Vagina (tissue), 2 donors: Measurements from ENCODE around the gene PLEKHJ1. TPM values are rescaled to one million over a fixed set of nuclear protein-coding genes. Genes with fewer than 3 reads are reported as not detected.

ENCODE experiments used
- DNase-seq, 2 donors: peaks; one replicate each; pipeline ENCODE4 v3.0.0-alpha.2; 2017; ENCODE audit errors: extremely low spot score in 2 of 2
- H3K27ac ChIP-seq: fragments of 200-600 bp; sonication (generic); one replicate; pipeline ENCODE4 v1.5.1; 2019
- H3K27me3 ChIP-seq: fragments of 200-600 bp; sonication (generic); one replicate; pipeline ENCODE4 v1.5.1; 2019
- H3K36me3 ChIP-seq, 2 donors: fragments of 200-600 bp; sonication (generic); one replicate each; pipeline ENCODE4 v1.5.1; 2017 to 2019
- H3K4me1 ChIP-seq: fragments of 200-600 bp; sonication (generic); one replicate; pipeline ENCODE4 v1.5.1; 2019
- H3K4me3 ChIP-seq, 2 donors: fragments of 200-600 bp; sonication (generic); 1 replicate in 1 of 2; 2 replicates in 1 of 2; pipeline ENCODE4 v1.5.1; 2016 to 2019
- H3K9me3 ChIP-seq: fragments of 200-600 bp; sonication (generic); one replicate; pipeline ENCODE4 v1.5.1; 2019
- CTCF ChIP-seq, 3 experiments: fragments of 450-650 bp in 2 of 3; fragments of 200-600 bp in 1 of 3; sonication (generic) in 1 of 3; IDR thresholded peaks; one replicate each; pipeline ENCODE4 v1.5.1; 2017 to 2019; ENCODE audit warnings: antibody characterized with exemption in 3 of 3, mild to moderate bottlenecking in 2 of 3, moderate library complexity in 2 of 3
- POLR2A ChIP-seq, 2 donors: fragments of 450-650 bp; IDR thresholded peaks; one replicate each; pipeline ENCODE4 v1.6.1; 2017; ENCODE audit warnings: antibody characterized with exemption in 2 of 2, mild to moderate bottlenecking in 2 of 2, moderate library complexity in 2 of 2
- POLR2AphosphoS5 ChIP-seq, 2 donors: sonication (generic); formaldehyde crosslinking; IDR thresholded peaks; one replicate each; pipeline ENCODE4 v1.9.0; 2017; ENCODE audit warnings: antibody characterized with exemption in 2 of 2, mild to moderate bottlenecking in 2 of 2, low read depth in 1 of 2; ENCODE audit not compliant: insufficient read depth in 1 of 2
- intact Hi-C: fragments of 100-400 bp; cut with DNase I; formaldehyde crosslinking; loops from one replicate; pipeline ENCODE4 v1.15.1; 2023
- total RNA-seq: library from RNA; depleted of rRNA; stranded (reverse); fragments of >200 nt; gene quantifications from one replicate; pipeline ENCODE4 v1.2.3, GENCODE V29; 2016

The PLEKHJ1 gene
- total RNA-seq, 1 donor from 2014 or later: 30.7 TPM

- no peak for DNase-seq
- no peak overlapping the region for H3K27ac ChIP-seq
- no peaks in the 10 kb centered on the region for H3K9me3 ChIP-seq
- intact Hi-C loops: no loop called here
- no peaks in the 10 kb centered on the region for H3K36me3 ChIP-seq
- H3K4me3 ChIP-seq: no peak overlapping the region
- no peak for TF ChIP-seq CTCF (IDR thresholded peaks at IDR 0.05)
- no peak for TF ChIP-seq POLR2AphosphoS5 (IDR thresholded peaks at IDR 0.05; ENCODE audit: insufficient read depth in 1 of 2, low read depth in 1 of 2)
- TF ChIP-seq POLR2A (IDR thresholded peaks at IDR 0.05): no peak
- H3K27me3 ChIP-seq: peaks cover 8% of the 10 kb centered on the region
- peaks cover 33% of the 10 kb centered on the region for H3K4me1 ChIP-seq
Observed at GRCh38 chr19:2254064-2254872, 18.1 kb upstream of the PLEKHJ1 start.

- peaks cover 8% of the 10 kb centered on the region for H3K27me3 ChIP-seq
Observed at GRCh38 chr19:2253106-2254063, 17.3 kb upstream of the PLEKHJ1 start.

GRCh38 chr19:2252797-2253105 is 16.6 kb upstream of the PLEKHJ1 start:
- Histone ChIP-seq H3K27ac (no peak overlapping the region), H3K9me3 (no peaks in the 10 kb centered on the region), H3K27me3 (peaks cover 8% of the 10 kb centered on the region), H3K4me1 (peaks cover 33% of the 10 kb centered on the region), H3K4me3 (peak overlapping the region in 1 of 2 donors; percentile 31), H3K36me3 (peaks cover 0 to 8% of the 10 kb centered on the region in 2 donors)
- no peak for DNase-seq
- intact Hi-C loops: no loop called here
- TF ChIP-seq CTCF (IDR thresholded peaks at IDR 0.05): no peak
- no peak for TF ChIP-seq POLR2AphosphoS5 (IDR thresholded peaks at IDR 0.05; ENCODE audit: insufficient read depth in 1 of 2, low read depth in 1 of 2)
- TF ChIP-seq POLR2A (IDR thresholded peaks at IDR 0.05): no peak

More at GRCh38 chr19:2253106-2254063, 17.3 kb upstream of the PLEKHJ1 start:
- peaks cover 33% of the 10 kb centered on the region for H3K4me1 ChIP-seq
- no peak for DNase-seq
- TF ChIP-seq POLR2AphosphoS5 (IDR thresholded peaks at IDR 0.05; ENCODE audit: insufficient read depth in 1 of 2, low read depth in 1 of 2) (no peak), POLR2A (IDR thresholded peaks at IDR 0.05) (no peak), CTCF (IDR thresholded peaks at IDR 0.05) (no peak)
- no peak overlapping the region for H3K27ac ChIP-seq
- H3K36me3 ChIP-seq: peaks cover 0 to 1% of the 10 kb centered on the region in 2 donors
- intact Hi-C loops: no loop called here
- H3K4me3 ChIP-seq: peak overlapping the region in 1 of 2 donors; percentile 31
- no peaks in the 10 kb centered on the region for H3K9me3 ChIP-seq

GRCh38 chr19:2252055-2252796 is 16.1 kb upstream of the PLEKHJ1 start:
- TF ChIP-seq POLR2AphosphoS5 (IDR thresholded peaks at IDR 0.05; ENCODE audit: insufficient read depth in 1 of 2, low read depth in 1 of 2) (no peak), POLR2A (IDR thresholded peaks at IDR 0.05) (no peak), CTCF (IDR thresholded peaks at IDR 0.05) (no peak)
- no peaks in the 10 kb centered on the region for H3K9me3 ChIP-seq
- H3K27ac ChIP-seq: no peak overlapping the region
- peaks cover 0 to 13% of the 10 kb centered on the region in 2 donors for H3K36me3 ChIP-seq
- H3K4me1 ChIP-seq: peaks cover 35% of the 10 kb centered on the region
- DNase-seq: no peak
- H3K27me3 ChIP-seq: peaks cover 8% of the 10 kb centered on the region
- peak overlapping the region in 1 of 2 donors; percentile 31 for H3K4me3 ChIP-seq
- intact Hi-C loops: no loop called here
